Measurements from ENCODE around the gene MORC3.
"Not testable (repeated sequence)": the region's sequence is repeated elsewhere in the genome, so short reads cannot be mapped to it uniquely, and the experiment has no call there.

MORC3 gene

DNA sequence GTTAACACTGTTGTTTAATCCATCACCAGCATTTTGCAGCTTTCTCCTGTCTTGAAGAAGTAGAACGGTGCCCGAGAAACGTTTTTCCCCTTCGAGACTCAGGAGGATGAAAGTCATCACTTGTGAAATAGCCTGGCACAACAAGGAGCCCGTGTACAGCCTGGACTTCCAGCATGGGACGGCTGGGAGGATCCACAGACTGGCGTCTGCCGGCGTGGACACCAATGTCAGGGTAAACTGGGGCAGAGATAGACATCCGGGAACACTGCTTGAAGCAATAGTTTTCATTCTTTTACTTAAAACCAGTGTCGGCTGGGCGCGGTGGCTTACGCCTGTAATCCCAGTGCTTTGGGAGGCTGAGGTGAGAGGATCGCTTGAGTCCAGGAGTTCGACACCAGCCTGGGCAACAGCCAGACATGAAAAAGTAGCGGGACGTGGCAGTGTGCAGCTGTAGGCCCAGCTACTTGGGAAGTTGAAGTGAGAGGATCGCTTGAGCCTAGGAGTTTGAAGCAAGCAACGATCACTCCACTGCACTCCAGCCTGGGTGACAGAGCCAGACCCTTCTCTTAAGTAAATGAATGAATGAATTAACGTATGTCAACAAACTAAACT is 66.1 kb downstream of the MORC3 start:
- no peak for DNase-seq

DNA sequence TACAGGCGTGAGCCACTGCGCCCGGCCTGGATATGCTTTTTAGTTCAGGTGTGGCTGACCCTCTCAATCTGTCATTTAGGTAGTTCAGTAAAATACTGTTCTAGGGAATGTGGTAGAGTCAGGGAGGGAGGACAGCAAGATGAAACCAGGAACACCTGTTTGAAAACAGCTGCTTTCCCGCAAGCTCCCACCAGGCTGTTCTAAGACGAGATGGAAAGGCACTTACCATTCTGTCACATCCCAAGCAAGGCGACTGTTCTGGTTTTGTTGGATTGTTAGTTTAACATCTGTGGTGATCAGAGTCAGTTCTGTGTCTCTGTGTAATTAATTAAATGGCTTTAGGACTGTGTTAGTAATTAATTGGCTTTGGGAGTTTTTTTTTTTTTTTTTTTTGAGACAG is 68.1 kb downstream of the MORC3 start:
- no peak for DNase-seq

DNA sequence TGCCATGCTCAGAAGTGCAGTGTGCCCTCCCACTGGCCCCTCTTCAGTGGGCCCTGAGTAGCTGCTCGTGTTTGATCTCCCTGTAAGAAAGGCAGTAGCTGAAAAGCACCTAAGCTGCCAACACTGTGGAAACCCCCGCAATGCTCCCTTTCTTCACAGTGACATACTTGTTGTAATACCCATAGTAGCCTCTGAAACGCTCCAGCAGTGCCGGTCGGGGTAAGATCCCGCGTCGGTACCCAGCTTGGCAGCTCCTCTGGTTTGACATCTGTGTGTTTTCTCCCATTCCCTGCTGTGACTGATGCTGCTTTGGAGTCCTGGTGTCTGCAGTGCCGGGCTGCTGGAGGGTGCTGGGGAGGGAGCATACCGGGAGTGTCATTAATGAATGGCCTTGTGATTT is 68.8 kb downstream of the MORC3 start:
- no peak for DNase-seq

DNA sequence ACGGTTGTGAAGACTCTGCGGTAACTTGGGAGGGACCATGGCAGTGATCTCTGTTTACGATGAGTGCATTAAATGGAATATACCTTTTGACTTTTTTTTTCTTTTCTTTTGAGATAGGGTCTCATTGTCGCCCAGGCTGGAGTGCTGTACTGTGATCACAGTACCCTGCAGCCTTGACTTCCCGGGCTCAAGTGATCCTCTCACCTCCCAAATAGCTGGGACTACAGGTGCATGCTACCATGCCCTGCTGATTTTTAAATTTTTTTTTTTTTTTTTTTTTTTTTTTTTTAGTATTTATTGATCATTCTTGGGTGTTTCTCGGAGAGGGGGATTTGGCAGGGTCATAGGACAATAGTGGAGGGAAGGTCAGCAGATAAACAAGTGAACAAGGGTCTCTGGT is 71.7 kb downstream of the MORC3 start:
- not testable (repeated sequence) for DNase-seq

DNA sequence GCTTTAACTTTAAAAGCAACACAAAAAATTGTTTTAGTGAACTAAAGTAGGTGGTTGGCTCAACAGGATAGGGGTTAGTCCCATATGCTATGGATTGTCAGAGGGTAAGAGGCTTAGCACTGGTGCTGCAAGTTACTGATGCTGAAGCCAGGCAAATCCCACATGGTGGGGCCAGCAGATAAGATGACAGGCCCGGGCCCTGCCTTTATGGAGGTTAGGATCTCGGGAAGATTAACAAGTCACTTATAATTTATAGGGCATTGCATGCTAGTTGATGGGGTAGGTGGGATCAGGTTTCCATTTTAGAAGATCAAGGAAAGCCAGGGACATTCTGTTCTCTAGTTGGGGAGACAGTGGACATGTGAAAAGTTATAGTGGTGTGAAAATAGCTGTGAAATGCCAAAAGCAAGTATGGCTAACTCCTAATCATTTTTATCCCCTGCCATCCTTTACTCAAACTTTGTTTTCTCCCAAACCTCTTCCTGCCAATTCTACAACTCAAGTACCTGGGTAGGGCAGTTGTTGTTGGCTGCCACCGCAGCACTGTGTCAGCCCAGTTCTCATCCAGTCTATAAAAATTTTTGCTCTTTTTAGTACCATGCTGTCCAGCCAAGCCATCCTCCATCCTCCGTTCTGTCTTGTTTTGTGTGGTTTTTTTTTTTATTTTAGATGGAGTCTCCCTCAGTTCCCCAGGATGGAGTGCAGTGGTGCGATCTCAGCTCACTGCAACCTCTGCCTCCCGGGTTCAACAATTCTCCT is 75.5 kb downstream of the MORC3 start:
- DNase-seq: no peak

DNA sequence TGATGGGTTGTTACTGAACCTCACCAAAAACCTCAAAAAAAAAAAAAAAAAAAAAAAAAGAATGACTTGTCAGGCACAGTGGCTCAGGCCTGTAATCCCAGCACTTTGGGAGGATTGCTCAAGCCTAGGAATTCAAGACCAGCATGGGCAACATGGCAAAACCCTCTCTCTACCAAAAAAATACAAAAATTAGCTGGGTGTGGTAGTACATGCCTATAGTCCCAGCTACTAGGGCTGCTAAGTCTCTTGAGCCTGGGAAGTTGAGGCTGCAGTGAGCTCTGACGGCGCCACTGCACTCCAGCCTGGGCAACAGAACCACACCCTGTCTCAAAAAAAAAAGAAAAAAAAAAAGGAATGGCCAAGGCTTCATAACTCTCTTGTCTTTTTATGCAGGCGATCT is 76.3 kb downstream of the MORC3 start:
- DNase-seq: no peak

DNA sequence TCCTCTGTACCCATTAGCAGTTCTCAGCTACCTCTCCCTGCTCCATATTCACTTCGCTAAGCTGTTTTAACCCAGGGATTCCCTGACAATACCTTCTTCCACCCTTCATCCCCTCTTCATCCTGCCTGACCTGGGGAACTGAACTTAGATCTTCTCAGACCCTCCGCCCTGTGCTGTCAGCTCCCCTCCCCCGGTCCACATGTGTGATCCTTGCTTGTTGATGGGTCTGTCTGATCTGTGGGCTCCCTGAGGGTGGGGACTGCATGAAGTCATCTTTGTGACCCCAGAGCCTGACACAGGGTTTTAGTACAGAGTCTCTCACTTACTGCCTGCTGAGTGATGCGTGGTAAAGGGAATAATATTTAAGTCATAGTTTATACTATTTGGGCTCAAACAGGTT is 77.0 kb downstream of the MORC3 start:
- no peak for DNase-seq

DNA sequence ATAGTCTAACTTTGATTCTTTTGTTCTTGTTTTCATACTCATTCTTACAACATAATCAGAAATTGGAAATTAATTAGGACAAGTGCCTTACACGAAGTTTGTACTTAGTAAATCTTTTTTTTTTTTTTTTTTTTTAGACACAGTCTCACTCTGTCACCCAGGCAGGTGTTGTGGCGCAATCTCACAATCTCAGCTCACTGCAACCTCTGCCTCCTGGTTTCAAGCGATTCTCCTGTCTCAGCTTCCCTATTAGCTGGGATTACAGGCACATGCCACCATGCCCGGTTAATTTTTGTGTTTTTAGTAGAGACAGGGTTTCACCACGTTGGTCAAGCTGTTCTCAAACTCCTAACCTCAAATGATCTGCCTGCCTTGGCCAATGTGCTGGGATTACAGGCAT is 77.6 kb downstream of the MORC3 start:
- no peak for DNase-seq

DNA sequence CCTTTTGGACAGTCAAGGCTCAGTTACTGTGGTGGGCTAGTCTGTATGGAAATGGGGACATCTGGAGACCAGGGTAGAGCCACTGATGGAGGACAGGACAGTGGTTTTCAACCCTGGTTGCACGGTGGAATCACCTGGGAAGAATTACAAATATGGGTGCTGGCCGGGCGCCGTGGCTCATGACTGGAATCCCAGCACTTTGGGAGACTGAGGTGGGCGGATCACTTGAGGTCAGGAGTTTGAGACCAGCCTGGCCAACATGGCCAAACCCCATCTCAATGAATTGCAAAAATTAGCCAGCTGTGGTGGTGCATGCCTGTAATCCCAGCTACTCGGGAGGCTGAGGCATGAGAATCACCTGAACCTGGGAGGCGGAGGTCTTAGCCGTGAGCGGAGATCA is 79.7 kb downstream of the MORC3 start:
- not testable (repeated sequence) for DNase-seq

DNA sequence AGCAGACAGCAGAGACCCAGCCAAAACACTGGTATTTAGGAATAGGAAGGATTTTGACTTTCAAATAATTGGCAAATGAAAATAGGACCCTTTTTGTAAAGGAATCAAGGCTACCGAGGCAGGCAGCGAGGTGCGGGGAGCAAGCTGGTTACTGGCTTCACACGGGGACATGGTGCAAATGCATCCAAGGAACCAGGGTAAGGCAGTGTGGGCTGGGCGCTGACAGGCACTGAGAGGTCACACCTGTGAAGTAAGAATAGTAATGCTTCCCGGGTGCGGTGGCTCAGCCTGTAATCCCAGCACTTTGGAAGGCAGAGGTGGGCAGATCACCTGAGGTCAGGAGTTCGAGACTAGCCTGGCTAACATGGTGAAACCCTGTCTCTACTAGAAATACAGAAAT is 80.7 kb downstream of the MORC3 start:
- no peak for DNase-seq

DNA sequence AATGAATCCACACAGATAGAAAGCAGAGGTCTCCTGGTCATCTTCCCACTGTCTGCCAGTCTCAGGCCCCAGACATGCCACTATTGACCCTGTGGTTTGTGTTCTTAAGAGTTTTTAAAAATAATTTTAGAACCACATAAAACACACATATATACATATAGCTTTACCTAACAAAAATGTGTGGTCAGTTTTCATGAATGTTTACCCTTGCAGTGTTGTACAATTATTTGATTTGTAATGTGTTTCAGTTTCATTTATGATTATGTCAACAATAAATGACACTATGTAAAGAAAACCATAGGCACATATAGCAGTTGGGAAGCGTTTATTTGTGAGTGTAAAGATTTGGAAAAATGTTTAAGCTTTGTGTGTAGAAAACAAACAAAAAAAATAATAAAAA is 82.3 kb downstream of the MORC3 start:
- no peak for DNase-seq

DNA sequence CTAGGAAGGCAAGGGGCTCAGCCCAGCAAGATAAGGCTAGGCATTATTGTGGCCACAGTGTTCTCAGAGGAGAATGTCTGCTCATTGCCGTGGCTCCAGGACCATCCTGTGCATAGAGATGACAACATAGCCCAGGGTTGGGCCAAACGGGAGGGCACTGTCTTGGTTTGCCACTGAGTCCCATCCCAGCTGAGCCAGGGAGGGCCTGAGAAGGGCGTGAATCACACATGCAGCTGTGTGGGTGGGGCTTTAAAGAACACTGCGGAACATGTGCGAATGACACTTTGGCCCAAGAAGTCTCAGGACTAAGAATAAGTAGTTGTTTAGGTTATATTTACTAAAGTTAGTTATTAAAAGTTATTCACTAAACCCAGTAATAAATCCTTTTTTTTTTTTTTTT is 83.7 kb downstream of the MORC3 start:
- no peak for DNase-seq

DNA sequence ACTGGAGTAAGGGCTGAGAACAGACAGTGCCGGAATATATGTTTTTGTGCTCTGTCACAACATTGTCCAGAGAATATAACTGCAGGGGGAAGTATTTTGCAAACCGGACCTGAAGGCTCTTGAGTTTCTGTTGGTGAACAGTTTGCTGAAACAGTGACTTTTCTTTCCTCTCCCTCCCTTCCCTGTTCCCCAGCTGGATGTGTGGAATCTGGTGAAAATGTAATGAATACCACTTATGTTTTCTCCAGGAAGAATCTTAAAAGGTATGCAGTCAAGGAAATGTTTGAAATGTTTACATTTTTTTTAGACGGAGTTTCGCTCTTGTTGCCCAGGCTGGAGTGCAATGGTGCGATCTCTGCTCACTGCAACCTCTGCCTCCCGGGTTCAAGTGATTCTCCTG is 88.6 kb downstream of the MORC3 start:
- DNase-seq: no peak

DNA sequence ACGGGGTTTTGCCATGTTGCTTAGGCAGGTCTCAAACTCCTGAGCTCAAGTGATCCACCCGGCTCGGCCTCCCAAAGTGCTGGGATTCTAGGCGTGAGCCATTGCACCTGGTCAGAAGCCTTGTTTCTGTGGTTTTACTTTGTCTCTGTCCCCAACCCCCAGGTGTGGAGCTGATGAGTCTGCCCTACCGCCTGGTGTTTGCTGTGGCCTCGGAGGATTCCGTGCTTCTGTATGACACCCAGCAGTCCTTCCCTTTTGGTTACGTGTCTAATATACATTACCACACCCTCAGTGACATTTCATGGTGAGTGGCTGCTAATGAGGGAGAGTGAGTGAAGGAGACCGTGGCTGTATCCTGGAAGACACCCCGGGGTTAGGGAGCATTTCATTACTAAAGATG is 91.3 kb downstream of the MORC3 start:
- no peak for DNase-seq

DNA sequence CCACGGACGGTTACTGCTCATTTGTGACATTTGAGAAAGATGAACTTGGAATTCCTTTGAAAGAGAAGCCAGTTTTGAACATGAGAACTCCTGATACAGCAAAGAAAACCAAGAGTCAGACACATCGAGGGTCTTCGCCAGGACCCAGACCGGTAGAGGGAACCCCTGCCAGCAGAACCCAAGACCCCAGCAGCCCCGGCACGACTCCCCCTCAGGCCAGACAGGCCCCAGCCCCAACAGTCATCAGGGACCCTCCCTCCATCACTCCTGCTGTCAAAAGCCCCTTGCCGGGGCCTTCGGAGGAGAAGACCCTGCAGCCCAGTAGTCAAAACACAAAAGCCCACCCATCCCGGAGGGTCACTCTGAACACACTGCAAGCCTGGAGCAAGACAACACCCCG is 92.9 kb downstream of the MORC3 start:
- no peak for DNase-seq

DNA sequence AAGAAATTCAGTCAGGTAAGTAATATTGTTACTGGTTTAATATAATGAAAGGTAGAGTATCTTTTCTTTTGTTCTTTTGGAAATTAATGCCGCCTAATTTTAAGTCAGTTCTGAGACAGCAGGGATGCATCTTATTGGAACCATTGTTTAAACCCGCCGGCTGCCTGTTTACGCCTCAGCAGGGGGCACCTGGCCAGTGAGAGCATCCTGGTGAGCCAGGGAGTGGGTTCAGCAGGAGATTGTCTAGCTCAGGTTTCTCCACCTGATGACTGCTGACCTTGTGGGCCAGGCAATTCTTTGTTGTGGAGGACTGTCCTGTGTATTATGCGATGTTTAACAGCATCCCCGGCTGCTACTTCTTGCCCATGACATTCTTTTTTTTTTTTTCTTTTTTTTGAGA is 95.4 kb downstream of the MORC3 start:
- DNase-seq: no peak

DNA sequence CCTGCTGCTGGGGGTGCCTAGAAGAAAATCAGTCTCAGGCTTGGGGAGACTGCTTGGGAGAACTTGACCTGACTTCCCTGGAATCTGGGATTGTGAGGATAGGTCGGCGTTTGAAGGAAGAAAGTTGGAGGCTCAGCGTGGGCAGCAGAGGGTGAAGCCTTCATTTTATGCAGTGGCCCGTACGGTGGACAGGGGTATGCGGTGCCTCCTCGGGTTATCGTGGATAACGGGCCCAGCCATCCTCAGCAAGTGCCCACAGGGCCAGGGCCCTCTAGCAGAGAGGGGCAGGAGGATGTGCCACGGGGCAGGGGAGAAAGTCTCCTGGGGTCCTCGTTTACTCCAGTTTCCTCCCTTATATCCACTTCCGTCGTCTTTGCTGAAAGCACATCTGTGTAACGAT is 99.2 kb downstream of the MORC3 start:
- DNase-seq: no peak

DNA sequence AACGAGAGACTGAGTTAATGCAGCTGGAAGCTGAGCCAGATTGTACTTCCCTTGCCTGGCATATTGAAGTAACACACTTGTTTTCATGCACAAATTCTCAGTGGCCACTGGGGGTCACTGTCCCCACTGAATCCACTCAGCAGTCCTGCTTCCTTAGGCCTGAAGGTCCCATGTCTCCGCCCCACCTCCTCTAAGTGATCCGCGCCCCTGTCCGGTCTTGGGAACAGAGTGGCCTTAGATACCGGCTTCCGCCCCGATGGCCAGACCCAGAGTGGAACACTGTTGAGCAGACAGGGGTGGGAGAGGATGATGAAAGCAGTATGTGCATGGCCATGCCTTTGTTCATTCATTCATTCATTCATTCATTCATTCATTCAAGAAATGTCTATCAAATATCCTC is 100.0 kb downstream of the MORC3 start:
- no peak for DNase-seq

DNA sequence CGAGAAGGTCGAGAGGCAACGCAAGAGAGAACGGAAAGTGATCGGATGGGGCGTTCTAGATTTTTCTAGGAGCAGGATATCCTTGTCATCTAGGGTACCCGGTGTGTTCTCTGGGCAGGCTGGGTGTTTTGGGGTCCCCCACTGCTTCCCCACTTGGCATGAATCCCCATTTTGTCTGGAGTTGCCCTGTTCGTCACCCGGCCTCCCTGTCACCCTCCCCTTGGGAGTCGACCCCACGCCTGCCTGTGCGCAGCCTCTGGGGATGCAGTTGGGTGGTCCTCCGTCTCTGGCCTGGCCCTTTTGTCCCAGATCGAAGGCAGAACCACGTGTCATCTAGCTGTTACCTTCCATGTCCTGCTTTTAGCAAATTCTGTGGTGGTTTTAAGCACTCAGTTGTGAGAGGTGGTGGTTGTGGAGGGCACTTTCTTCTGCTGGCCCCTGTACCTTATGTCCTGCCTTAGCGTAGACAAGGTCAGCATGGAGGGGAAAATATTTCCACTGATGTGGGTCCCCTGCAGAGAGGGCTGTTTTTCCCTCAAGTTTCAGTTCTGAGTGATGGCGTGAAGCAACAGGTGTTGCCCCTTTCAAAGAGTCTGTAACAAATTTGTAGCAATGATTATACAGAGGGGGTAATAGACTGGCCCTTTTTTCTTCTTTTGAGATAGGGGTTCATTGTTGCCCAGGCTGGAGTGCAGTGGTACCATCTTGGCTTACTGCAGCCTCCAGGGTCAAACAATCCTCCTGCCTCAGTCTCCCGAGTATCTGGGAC is 100.8 kb downstream of the MORC3 start:
- DNase-seq: no peak

DNA sequence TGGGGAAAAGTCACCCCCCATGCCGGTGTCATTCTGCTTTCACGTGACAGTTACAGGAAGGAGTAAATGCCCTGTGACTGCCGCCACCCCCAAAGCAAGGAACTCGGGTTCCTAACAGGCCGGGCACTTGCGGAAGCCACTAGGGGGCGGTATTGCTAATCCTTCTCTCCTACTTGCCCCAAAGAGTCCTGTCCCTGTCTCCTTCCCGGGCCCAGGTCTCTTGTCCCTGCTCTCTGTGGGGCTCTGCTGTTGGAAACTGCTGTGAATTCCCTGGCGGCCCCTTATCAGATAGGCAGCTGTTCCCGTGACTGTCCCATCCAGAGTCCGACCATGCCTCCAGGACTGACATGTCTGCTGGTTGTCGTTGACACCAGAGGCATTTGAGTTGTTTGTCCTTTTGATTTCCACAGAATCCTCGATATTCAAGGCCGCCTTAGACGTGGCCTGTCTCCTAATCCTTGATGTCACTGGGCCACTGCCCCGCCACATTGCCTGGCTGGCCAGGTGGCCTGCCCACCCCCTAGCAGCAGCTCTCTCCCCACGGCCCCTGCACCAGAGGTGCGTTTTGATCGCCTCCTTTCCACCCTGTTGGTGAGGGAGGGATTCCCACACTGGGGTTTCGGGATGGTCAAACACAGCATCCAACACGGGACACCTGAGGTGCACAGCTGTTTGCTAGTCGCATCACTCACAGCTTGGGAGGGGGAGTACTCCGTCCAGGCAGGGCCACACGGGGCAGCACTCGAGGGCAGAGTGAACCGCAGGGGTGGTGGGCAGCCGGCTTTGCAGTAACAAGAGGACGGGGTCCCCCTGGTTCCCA is 102.5 kb downstream of the MORC3 start:
- DNase-seq: no peak

DNA sequence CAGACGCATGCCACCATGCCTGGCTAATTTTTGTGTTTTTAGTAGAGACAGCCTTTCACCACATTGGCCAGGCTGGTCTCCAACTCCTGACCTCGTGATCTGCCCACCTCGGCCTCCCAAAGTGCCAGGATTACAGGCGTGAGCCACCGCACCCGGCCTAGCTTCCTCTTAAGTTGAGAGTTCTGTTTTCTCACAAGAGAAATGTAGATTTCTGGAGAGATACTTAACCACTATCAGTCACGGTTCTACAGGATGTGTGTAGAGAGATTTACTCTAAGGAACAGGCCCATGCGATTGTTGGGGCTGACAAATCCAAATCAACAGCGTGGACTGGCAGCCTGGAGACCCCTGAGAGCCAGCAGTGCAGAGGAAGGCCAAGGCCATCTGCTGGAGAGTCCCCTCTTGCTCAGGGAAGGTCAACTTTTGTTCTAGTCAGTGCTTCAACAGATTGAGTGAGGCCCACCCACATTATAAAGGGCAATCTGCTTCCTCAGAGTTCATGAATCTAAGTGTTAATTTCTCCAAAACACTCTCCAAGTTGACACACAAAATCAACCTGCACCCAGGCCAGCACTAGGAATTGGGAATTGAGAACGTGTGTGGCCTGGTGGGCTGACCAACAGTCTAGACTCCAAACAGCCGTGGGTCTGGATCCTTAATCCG is 103.9 kb downstream of the MORC3 start:
- no peak for DNase-seq

DNA sequence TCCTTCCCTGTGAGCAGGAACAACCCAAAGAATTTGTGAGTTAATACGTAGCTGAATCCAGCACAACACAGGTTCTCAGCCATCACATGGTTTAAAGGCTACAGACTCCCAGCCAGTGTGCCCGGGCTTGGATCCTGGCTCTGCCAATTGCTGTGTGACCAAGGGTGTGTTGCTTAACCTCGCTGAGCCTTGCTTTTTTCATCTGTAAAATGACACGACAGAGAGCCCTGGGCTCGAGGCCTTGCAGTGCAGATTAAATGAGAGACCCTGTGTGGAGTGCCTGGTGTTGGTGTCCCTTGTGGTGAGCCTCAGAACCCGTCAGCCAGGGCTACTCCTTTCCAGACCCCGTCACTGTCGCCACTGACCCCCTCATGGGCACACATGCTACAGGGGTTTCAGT is 104.6 kb downstream of the MORC3 start:
- no peak for DNase-seq

DNA sequence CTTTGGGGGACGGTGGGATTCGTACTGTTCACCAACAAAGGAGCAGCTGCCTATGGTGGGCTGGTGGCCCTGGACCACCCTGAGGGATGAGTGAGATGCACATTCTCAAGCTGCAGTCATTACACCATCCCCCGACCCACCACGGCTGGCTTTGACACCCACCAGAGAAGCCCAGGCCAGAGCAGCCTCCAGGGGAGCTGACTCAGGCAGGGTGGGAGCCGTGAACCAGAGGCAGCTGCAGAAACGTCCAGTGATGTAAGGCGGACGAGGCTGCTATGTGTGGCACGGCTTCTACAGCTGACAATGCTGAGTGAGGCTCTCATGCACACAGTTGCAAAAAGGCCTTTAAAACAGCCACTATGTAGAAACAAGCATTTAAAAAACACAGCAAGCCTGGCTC is 105.3 kb downstream of the MORC3 start:
- DNase-seq: no peak
